ENCODE results near the gene LMBR1L.

The LMBR1L gene

DNA sequence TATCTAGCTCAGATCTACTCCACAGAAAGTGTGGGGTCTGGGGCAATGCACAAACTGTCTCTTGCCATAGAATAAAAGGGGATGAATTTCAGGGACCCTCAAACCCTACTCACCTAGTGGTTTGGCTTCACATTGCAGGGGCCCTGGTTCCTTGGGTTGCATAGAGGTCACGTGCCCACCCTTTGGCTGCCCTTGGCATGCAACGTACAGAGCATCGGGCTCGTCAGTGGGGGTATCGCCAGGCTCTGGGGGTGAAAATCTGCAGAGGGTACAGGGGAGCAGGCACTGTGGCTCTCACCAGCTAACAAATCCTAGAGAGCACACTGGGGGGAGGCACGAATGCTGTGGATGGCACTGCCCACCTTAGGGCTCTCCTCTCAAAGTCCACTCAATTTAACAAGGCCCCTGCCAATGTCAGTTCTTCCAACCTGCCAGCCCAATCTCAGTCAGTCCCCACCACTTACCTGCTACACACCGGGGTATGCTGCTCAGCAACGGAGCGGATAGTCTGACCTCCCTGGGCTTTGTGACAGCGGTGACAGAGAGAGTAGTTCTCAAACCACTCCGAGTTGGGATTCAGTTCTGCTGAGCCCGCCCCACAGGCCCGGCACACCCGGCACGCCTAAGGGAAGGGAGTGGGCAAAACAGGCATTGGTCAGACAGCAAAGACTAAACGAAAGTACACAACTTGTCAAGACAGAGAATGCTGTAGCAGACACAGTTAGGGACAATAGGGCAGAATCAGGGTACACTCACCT is 58.0 kb downstream of the LMBR1L start:
- H3K4me1 ChIP-seq (ENCODE audit: control insufficient read depth, insufficient read depth, low read length), result peaks cover 1% of the 10 kb centered on the region; the same call in 1 of the 2 replicates
- no peak for DNase-seq (ENCODE audit: low read depth, low spot score)
- H3K27ac ChIP-seq (ENCODE audit: low read length), result no peak overlapping the region
- H3K27me3 ChIP-seq (ENCODE audit: control insufficient read depth, insufficient read depth, low read length), result no peaks in the 10 kb centered on the region
- H3K36me3 ChIP-seq (ENCODE audit: control insufficient read depth, insufficient read depth, low read length), result peaks cover 68% of the 10 kb centered on the region
- no peak overlapping the region for H3K4me3 ChIP-seq (ENCODE audit: low read length)
- no CpG with 5 or more reads among the region's 16 CpGs for WGBS (ENCODE audit: insufficient coverage, insufficient read length)
- no peaks in the 10 kb centered on the region for H3K9me3 ChIP-seq (ENCODE audit: control insufficient read depth, insufficient read depth, low read length)

- Histone ChIP-seq H3K36me3 (ENCODE audit: control insufficient read depth, insufficient read depth, low read length) (peaks cover 68% of the 10 kb centered on the region), H3K9me3 (ENCODE audit: control insufficient read depth, insufficient read depth, low read length) (no peaks in the 10 kb centered on the region), H3K4me1 (ENCODE audit: control insufficient read depth, insufficient read depth, low read length) (peaks cover 1% of the 10 kb centered on the region; the same call in 1 of the 2 replicates), H3K27me3 (ENCODE audit: control insufficient read depth, insufficient read depth, low read length) (no peaks in the 10 kb centered on the region), H3K27ac (ENCODE audit: low read length) (no peak overlapping the region), H3K4me3 (ENCODE audit: low read length) (no peak overlapping the region)
- WGBS (ENCODE audit: insufficient coverage, insufficient read length), result no CpG with 5 or more reads among the region's 20 CpGs
- DNase-seq (ENCODE audit: low read depth, low spot score), result no peak
These were observed 58.7 kb downstream of the LMBR1L start for GRCh38 chr12:49051777-49052438.

DNA sequence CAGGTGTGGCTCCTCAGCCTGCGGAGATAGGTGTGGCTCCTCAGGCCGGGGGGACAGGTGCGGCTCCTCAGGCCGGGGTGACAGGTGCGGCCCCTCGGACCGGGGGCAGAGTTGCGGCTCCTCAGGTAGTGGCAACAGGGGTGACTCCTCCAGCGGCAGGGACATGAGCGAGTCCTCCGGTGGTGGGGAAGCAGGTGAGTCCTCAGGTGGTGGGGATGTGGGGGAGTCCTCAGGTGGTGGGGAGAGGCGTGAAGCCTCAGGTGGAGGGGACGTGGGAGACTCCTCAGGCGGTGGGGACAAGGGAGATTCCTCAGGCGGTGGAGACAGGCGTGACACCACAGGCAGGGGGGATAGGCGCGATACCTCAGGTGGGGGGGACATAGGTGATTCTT is 59.3 kb downstream of the LMBR1L start:
- no peaks in the 10 kb centered on the region for H3K4me1 ChIP-seq (ENCODE audit: control insufficient read depth, insufficient read depth, low read length)
- H3K27me3 ChIP-seq (ENCODE audit: control insufficient read depth, insufficient read depth, low read length), result no peaks in the 10 kb centered on the region
- WGBS (ENCODE audit: insufficient coverage, insufficient read length), result no CpG with 5 or more reads among the region's 18 CpGs
- H3K27ac ChIP-seq (ENCODE audit: low read length), result no peak overlapping the region
- DNase-seq (ENCODE audit: low read depth, low spot score), result no peak
- H3K9me3 ChIP-seq (ENCODE audit: control insufficient read depth, insufficient read depth, low read length), result no peaks in the 10 kb centered on the region
- peaks cover 70% of the 10 kb centered on the region for H3K36me3 ChIP-seq (ENCODE audit: control insufficient read depth, insufficient read depth, low read length)
- no peak overlapping the region for H3K4me3 ChIP-seq (ENCODE audit: low read length)

- DNase-seq (ENCODE audit: low read depth, low spot score), result no peak
- H3K27me3 ChIP-seq (ENCODE audit: control insufficient read depth, insufficient read depth, low read length), result no peaks in the 10 kb centered on the region
- H3K4me1 ChIP-seq (ENCODE audit: control insufficient read depth, insufficient read depth, low read length), result no peaks in the 10 kb centered on the region
- H3K4me3 ChIP-seq (ENCODE audit: low read length), result no peak overlapping the region
- WGBS (ENCODE audit: insufficient coverage, insufficient read length), result no CpG with 5 or more reads among the region's 13 CpGs
- H3K9me3 ChIP-seq (ENCODE audit: control insufficient read depth, insufficient read depth, low read length), result no peaks in the 10 kb centered on the region
- no peak overlapping the region for H3K27ac ChIP-seq (ENCODE audit: low read length)
- H3K36me3 ChIP-seq (ENCODE audit: control insufficient read depth, insufficient read depth, low read length), result peaks cover 76% of the 10 kb centered on the region
These were observed 59.9 kb downstream of the LMBR1L start for GRCh38 chr12:49050507-49051372.

DNA sequence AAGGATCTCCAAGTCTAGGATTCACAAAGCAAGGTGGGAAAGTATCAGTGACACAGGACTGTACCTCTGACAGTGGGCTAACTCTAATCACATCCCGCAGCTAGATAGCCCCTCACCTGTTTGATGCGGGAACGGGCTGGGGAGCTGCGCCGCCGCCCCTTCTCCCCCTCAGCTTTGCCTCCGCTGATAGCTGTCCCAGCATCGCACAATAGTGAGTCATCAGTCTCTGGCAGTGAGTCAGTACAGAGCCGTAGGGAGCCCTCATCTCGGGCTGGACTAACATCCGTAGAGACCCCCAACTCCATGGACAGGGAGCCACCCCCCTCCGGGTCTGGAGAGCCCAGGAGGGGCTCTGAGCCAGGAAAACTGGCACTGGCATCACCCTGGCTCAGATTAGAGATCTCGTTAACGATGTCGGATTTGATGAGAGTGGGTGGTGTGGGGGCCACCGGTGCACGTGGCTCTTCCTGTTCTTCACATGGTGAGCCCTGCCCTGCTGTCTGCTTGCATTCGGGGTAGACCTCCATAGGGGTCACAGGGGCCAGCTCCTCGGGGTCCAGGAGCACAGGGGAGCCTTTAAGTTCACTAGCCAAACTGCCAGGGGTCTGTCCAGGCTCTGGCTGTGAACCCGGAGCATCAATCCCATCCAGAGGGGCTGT is 61.0 kb downstream of the LMBR1L start:
- Histone ChIP-seq H3K9me3 (ENCODE audit: control insufficient read depth, insufficient read depth, low read length) (no peaks in the 10 kb centered on the region), H3K27ac (ENCODE audit: low read length) (no peak overlapping the region), H3K4me1 (ENCODE audit: control insufficient read depth, insufficient read depth, low read length) (no peaks in the 10 kb centered on the region), H3K36me3 (ENCODE audit: control insufficient read depth, insufficient read depth, low read length) (peaks cover 77% of the 10 kb centered on the region), H3K27me3 (ENCODE audit: control insufficient read depth, insufficient read depth, low read length) (no peaks in the 10 kb centered on the region), H3K4me3 (ENCODE audit: low read length) (no peak overlapping the region)
- no CpG with 5 or more reads among the region's 20 CpGs for WGBS (ENCODE audit: insufficient coverage, insufficient read length)
- no peak for DNase-seq (ENCODE audit: low read depth, low spot score)

DNA sequence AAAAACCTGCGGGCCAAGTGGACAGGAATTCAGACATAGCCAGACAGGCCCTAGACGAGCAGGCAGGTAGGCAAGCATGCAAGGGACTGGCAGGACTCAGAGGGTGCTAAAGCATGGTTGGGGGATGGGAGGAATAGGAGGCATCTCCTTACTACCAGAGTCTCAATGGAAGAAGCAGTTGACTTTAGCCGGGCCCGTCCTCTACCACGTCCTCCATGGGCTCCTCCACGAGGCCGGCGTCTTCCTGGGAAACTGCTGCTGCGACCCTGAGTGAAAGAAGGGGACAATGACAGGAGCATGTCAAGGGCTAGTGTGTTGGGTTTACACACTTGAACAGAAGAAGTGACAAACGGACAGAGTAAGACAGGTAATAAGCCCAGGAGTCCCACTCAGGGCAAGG is 61.7 kb downstream of the LMBR1L start:
- H3K27me3 ChIP-seq (ENCODE audit: control insufficient read depth, insufficient read depth, low read length), result no peaks in the 10 kb centered on the region
- H3K27ac ChIP-seq (ENCODE audit: low read length), result no peak overlapping the region
- no CpG with 5 or more reads among the region's 10 CpGs for WGBS (ENCODE audit: insufficient coverage, insufficient read length)
- H3K9me3 ChIP-seq (ENCODE audit: control insufficient read depth, insufficient read depth, low read length), result no peaks in the 10 kb centered on the region
- no peak overlapping the region for H3K4me3 ChIP-seq (ENCODE audit: low read length)
- no peaks in the 10 kb centered on the region for H3K4me1 ChIP-seq (ENCODE audit: control insufficient read depth, insufficient read depth, low read length)
- peaks cover 77% of the 10 kb centered on the region for H3K36me3 ChIP-seq (ENCODE audit: control insufficient read depth, insufficient read depth, low read length)
- DNase-seq (ENCODE audit: low read depth, low spot score), result no peak

Measured in iPS DF 6.9 (cell line).